Measurements from ENCODE around the gene UTP11. TPM values are rescaled to one million over a fixed set of nuclear protein-coding genes. Genes with fewer than 3 reads are reported as not detected.

The UTP11 gene
- total RNA-seq, 4 donors from 2014 or later, result 32.1 to 48.5 (median 39.5) TPM

GRCh38 chr1:38068220-38068979 lies 55.9 kb downstream of the UTP11 start:
- Histone ChIP-seq H3K36me3 (no peaks in the 10 kb centered on the region), H3K4me1 (peaks cover 57% of the 10 kb centered on the region), H3K4me3 (no peak overlapping the region), H3K27me3 (peaks cover 14% of the 10 kb centered on the region), H3K9me3 (no peaks in the 10 kb centered on the region), H3K27ac (no peak overlapping the region)
- DNase-seq (ENCODE audit: low spot score in 2 of 2), result no peak
- TF ChIP-seq POLR2AphosphoS5 (IDR thresholded peaks at IDR 0.05) (no peak), EP300 (IDR thresholded peaks at IDR 0.05) (no peak), CTCF (IDR thresholded peaks at IDR 0.05) (no peak), POLR2A (IDR thresholded peaks at IDR 0.05) (no peak)
- WGBS, result 53% methylated on average over 11 of the region's 14 CpGs

GRCh38 chr1:38068980-38069340 lies 56.4 kb downstream of the UTP11 start:
- Histone ChIP-seq H3K9me3 (no peaks in the 10 kb centered on the region), H3K4me3 (no peak overlapping the region), H3K27ac (no peak overlapping the region), H3K36me3 (no peaks in the 10 kb centered on the region), H3K27me3 (peaks cover 17% of the 10 kb centered on the region), H3K4me1 (peaks cover 57% of the 10 kb centered on the region)
- DNase-seq (ENCODE audit: low spot score in 2 of 2), result no peak
- TF ChIP-seq EP300 (IDR thresholded peaks at IDR 0.05) (no peak), POLR2A (IDR thresholded peaks at IDR 0.05) (no peak), CTCF (IDR thresholded peaks at IDR 0.05) (no peak), POLR2AphosphoS5 (IDR thresholded peaks at IDR 0.05) (no peak)
- WGBS, result 61% methylated on average over 3 of the region's 3 CpGs

- H3K9me3 ChIP-seq, result no peaks in the 10 kb centered on the region
- H3K4me3 ChIP-seq, result no peak overlapping the region
- no peak for TF ChIP-seq EP300 (IDR thresholded peaks at IDR 0.05)
- TF ChIP-seq CTCF (IDR thresholded peaks at IDR 0.05), result peak in 1 of 2 donors; percentile 5
- TF ChIP-seq POLR2A (IDR thresholded peaks at IDR 0.05), result no peak
- no peak for TF ChIP-seq POLR2AphosphoS5 (IDR thresholded peaks at IDR 0.05)
- no peak overlapping the region for H3K27ac ChIP-seq
- H3K36me3 ChIP-seq, result no peaks in the 10 kb centered on the region
- WGBS, result 37% methylated on average over 10 of the region's 10 CpGs
- no peak for DNase-seq (ENCODE audit: low spot score in 2 of 2)
- peaks cover 27% of the 10 kb centered on the region for H3K27me3 ChIP-seq
- peaks cover 56% of the 10 kb centered on the region for H3K4me1 ChIP-seq
Observed at GRCh38 chr1:38071312-38072256, 59.0 kb downstream of the UTP11 start.

GRCh38 chr1:38072858-38073257 lies 60.3 kb downstream of the UTP11 start:
- WGBS, result 71% methylated on average over 2 of the region's 2 CpGs
- H3K27me3 ChIP-seq, result peaks cover 27% of the 10 kb centered on the region
- peaks cover 49% of the 10 kb centered on the region for H3K4me1 ChIP-seq
- TF ChIP-seq POLR2A (IDR thresholded peaks at IDR 0.05) (no peak), CTCF (IDR thresholded peaks at IDR 0.05) (no peak), EP300 (IDR thresholded peaks at IDR 0.05) (no peak), POLR2AphosphoS5 (IDR thresholded peaks at IDR 0.05) (no peak)
- no peaks in the 10 kb centered on the region for H3K9me3 ChIP-seq
- no peak for DNase-seq (ENCODE audit: low spot score in 2 of 2)
- H3K27ac ChIP-seq, result no peak overlapping the region
- H3K36me3 ChIP-seq, result no peaks in the 10 kb centered on the region
- no peak overlapping the region for H3K4me3 ChIP-seq
